ENCODE results near the gene SLC38A11. TPM values are rescaled to one million over a fixed set of nuclear protein-coding genes. Genes with fewer than 3 reads are reported as not detected.

The SLC38A11 gene
- total and polyA plus RNA-seq, 2 of the 13 experiments (the other 11 are each of a cell fraction or from before 2014, with no cell fraction given): 14.0 to 14.3 TPM

- peak; percentile 80 for DNase-seq (ENCODE audit: low spot score)
- in situ Hi-C loops (cut with HindIII; ENCODE audit: extremely low pct_ligation_motif_present, low pct_unique_long_range_greater_than_20kb): no loop called here
- under 1% methylated on average over 5 of the region's 5 CpGs for WGBS (ENCODE audit: low lambda C conversion rate)
- TF ChIP-seq DMTF1 (CRISPR knock-in tag; IDR thresholded peaks at IDR 0.05): no peak
- TF ChIP-seq SMC3 (IDR thresholded peaks at IDR 0.05; ENCODE audit: low read length): peak; percentile 64
- TF ChIP-seq KLF16 (CRISPR knock-in tag; IDR thresholded peaks at IDR 0.05): 0 out of 4 replicates have a peak, but pooled peaks of 1 of the 2 experiments have one; percentile 41
- no peak for TF ChIP-seq ZFP90 (CRISPR knock-in tag; IDR thresholded peaks at IDR 0.05; ENCODE audit: borderline replicate concordance)
- TF ChIP-seq ARHGAP35 (CRISPR knock-in tag; IDR thresholded peaks at IDR 0.05; ENCODE audit: borderline replicate concordance): no peak
- TF ChIP-seq ZNF513 (CRISPR knock-in tag; conservative IDR thresholded peaks at IDR 0.05): no peak
- no peak for TF ChIP-seq DPF2 (CRISPR knock-in tag; IDR thresholded peaks at IDR 0.05; ENCODE audit: borderline replicate concordance, low read depth)
- TF ChIP-seq CCDC6 (CRISPR knock-in tag; IDR thresholded peaks at IDR 0.05): no peak
- no peak for TF ChIP-seq IRX3 (CRISPR knock-in tag; IDR thresholded peaks at IDR 0.05; ENCODE audit: borderline replicate concordance, low read depth)
- TF ChIP-seq BRF2 (CRISPR knock-in tag; IDR thresholded peaks at IDR 0.05): no peak
- no peak for TF ChIP-seq ZNF292 (CRISPR knock-in tag; IDR thresholded peaks at IDR 0.05; ENCODE audit: borderline replicate concordance, low read depth)
- no peak for TF ChIP-seq GTF2F1 (IDR thresholded peaks at IDR 0.05; ENCODE audit: low read length)
- peak; percentile 83 for TF ChIP-seq STAG1 (CRISPR knock-in tag; IDR thresholded peaks at IDR 0.05)
- no peak for TF ChIP-seq JARID2 (CRISPR knock-in tag; IDR thresholded peaks at IDR 0.05; ENCODE audit: insufficient replicate concordance)
- 0 out of 2 replicates have a peak, but pooled peaks have one; percentile 27 for TF ChIP-seq GFI1 (CRISPR knock-in tag; IDR thresholded peaks at IDR 0.05; ENCODE audit: borderline replicate concordance)
- no peak for TF ChIP-seq TFDP2 (CRISPR knock-in tag; IDR thresholded peaks at IDR 0.05)
- peak; percentile 29; the same call in 1 of the 2 replicates for TF ChIP-seq ZNF331 (CRISPR knock-in tag; IDR thresholded peaks at IDR 0.05)
- TF ChIP-seq MAX (IDR thresholded peaks at IDR 0.05): no peak
- TF ChIP-seq ELF3 (CRISPR knock-in tag; IDR thresholded peaks at IDR 0.05): peak; percentile 48; the same call in 1 of the 2 replicates
Measured at GRCh38 chr2:164992818-164993217, 37.5 kb upstream of the SLC38A11 start.

More at GRCh38 chr2:164992818-164993217, 37.5 kb upstream of the SLC38A11 start:
- H4K20me1 ChIP-seq (ENCODE audit: insufficient read depth, low read length): no peaks in the 10 kb centered on the region
- intact Hi-C loops (cut with micrococcal nuclease; ENCODE audit: unreplicated experiment): loop anchor here (1.0 to 2.0 kb wide), 4 partner anchors 211 to 314 kb away; partner anchors contain the start of gene SCN3A
- FAIRE-seq (peak; percentile 88), ATAC-seq (peak; percentile 84)
- no peaks in the 10 kb centered on the region for H3K9me3 ChIP-seq (ENCODE audit: low read length)
- CTCF ChIA-PET (ENCODE audit: low intra/inter-chr PET ratio, low total read pairs): interaction anchor here (0.7 to 2.2 kb wide), 4 partner anchors 22 to 301 kb away, joined by 3 to 6 read pairs (median 5); partner anchors contain the start of gene SCN3A
- H3K36me3 ChIP-seq (replicated peaks in 1 of 2; ENCODE audit: control insufficient read depth in 1 of 2, insufficient read depth in 2 of 2, low read length in 2 of 2): no peaks in the 10 kb centered on the region
- no peaks in the 10 kb centered on the region for H3K4me1 ChIP-seq (ENCODE audit: insufficient read depth, low read length)
- no peaks in the 10 kb centered on the region for H3K27me3 ChIP-seq (ENCODE audit: control insufficient read depth in 1 of 2, insufficient read depth in 2 of 2, low read length in 2 of 2)
- no peak overlapping the region for H3K4me3 ChIP-seq (replicated peaks in 1 of 3; ENCODE audit: insufficient read depth in 1 of 3, low read depth in 2 of 3, low read length in 3 of 3)
- no peaks in the 10 kb centered on the region for H3K79me2 ChIP-seq (ENCODE audit: insufficient read depth, low read length)
- POLR2A ChIA-PET: no interaction called here
- BruUV-seq (replicated peaks): no TSS peak
- H2AFZ ChIP-seq (ENCODE audit: low read length): no peak overlapping the region
- no peak overlapping the region for H3K4me2 ChIP-seq (ENCODE audit: low read depth, low read length)
- no peak overlapping the region for H3K27ac ChIP-seq (ENCODE audit: extremely low read length, insufficient read depth, low read length)
- no peak overlapping the region for H3K9ac ChIP-seq (ENCODE audit: insufficient read depth, low read depth, low read length)

All from HepG2 (cell line).